ENCODE measurements around the gene THAP4.

DNA sequence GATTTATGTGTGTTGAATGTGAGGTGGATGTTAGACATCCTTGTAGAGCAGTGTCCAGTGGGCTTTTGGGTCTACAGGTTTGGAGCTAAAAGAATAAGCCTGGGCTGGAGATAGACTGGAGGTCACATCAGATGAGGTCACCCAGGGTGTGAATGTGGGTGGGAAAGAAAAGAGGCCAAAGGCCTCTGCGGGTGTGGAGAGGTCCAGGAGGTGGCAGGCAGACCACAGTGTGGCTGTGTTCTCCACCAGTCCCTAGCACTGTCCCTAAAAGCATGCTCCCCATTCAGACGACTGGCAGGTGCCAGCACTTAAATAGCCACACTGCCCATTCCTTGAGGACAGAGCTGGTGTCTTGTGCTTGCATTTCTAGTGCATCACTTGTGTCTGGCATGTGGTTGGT is 4.7 kb upstream of the THAP4 start:
- TF ChIP-seq, protein P1, sequence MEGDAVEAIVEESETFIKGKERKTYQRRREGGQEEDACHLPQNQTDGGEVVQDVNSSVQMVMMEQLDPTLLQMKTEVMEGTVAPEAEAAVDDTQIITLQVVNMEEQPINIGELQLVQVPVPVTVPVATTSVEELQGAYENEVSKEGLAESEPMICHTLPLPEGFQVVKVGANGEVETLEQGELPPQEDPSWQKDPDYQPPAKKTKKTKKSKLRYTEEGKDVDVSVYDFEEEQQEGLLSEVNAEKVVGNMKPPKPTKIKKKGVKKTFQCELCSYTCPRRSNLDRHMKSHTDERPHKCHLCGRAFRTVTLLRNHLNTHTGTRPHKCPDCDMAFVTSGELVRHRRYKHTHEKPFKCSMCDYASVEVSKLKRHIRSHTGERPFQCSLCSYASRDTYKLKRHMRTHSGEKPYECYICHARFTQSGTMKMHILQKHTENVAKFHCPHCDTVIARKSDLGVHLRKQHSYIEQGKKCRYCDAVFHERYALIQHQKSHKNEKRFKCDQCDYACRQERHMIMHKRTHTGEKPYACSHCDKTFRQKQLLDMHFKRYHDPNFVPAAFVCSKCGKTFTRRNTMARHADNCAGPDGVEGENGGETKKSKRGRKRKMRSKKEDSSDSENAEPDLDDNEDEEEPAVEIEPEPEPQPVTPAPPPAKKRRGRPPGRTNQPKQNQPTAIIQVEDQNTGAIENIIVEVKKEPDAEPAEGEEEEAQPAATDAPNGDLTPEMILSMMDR (conservative IDR thresholded peaks at IDR 0.05; ENCODE audit: low read depth, low read length) = no peak
- no peak for TF ChIP-seq RCOR1 (IDR thresholded peaks at IDR 0.05; ENCODE audit: insufficient replicate concordance, low read length)
- TF ChIP-seq, protein P2, sequence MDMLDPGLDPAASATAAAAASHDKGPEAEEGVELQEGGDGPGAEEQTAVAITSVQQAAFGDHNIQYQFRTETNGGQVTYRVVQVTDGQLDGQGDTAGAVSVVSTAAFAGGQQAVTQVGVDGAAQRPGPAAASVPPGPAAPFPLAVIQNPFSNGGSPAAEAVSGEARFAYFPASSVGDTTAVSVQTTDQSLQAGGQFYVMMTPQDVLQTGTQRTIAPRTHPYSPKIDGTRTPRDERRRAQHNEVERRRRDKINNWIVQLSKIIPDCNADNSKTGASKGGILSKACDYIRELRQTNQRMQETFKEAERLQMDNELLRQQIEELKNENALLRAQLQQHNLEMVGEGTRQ (IDR thresholded peaks at IDR 0.05; ENCODE audit: low read depth, low read length) = no peak
- no peak for TF ChIP-seq BHLHE40 (IDR thresholded peaks at IDR 0.05; ENCODE audit: low read depth, low read length)
